Measurements from ENCODE around the gene PLK5. TPM values are rescaled to one million over a fixed set of nuclear protein-coding genes. Genes with fewer than 3 reads are reported as not detected.
"Not testable (repeated sequence)": the region's sequence is repeated elsewhere in the genome, so short reads cannot be mapped to it uniquely, and the experiment has no call there.

PLK5 gene
- total RNA-seq, 1 experiment from 2014 or later: 0.57 TPM

DNA sequence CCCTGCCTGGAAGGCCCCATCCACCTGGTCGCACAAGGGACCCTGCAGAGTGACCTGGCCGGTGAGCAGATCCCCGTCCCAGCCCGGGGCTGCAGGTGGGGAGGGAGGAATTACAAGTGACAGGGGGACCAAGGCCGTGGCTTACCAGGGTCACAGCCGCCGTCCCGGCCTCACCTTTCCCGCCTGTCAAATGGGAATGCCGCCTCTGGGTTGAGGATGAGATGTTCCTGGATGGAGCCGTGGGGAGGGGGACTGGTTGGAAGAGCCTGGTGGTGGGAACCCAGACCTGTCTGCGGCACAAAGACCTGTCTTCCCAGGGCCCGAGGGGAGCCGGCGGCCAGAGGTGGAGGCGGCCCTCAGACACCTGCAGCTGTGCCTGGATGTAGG lies 5.5 kb downstream of the PLK5 start:
- TF ChIP-seq CTCF (conservative IDR thresholded peaks at IDR 0.05): no peak
- peaks cover 5% of the 10 kb centered on the region in 2 experiments; a peak in 3 of 4 replicates for H3K4me1 Mint-ChIP-seq
- Histone ChIP-seq H2AK5ac (ENCODE audit: insufficient read length, low read length) (no peak overlapping the region), H3K4me2 (ENCODE audit: insufficient read depth, insufficient read length, low read length) (no peak overlapping the region), H2BK12ac (ENCODE audit: insufficient read length, low read depth, low read length) (no peak overlapping the region), H3K79me2 (ENCODE audit: insufficient read depth, low read length) (no peaks in the 10 kb centered on the region), H3T11ph (ENCODE audit: low read length) (no peak overlapping the region), H3K9me3 (ENCODE audit: control insufficient read depth, low read depth, low read length) (no peaks in the 10 kb centered on the region), H2AFZ (ENCODE audit: low read length) (no peak overlapping the region), H3K27me3 (ENCODE audit: insufficient read depth, low read length) (peaks cover 7% of the 10 kb centered on the region; the same call in 1 of the 2 replicates), H3K56ac (ENCODE audit: insufficient read length, low read depth, low read length) (no peak overlapping the region), H3K4ac (ENCODE audit: low read depth, low read length) (no peak overlapping the region), H3K4me1 (ENCODE audit: insufficient read depth, low read length) (no peaks in the 10 kb centered on the region), H3K9ac (ENCODE audit: extremely low read depth, insufficient read length, low read length) (no peak overlapping the region), H4K5ac (ENCODE audit: insufficient read length, low read depth, low read length) (no peak overlapping the region), H2BK5ac (ENCODE audit: insufficient read length, low read length) (no peak overlapping the region), H4K20me1 (ENCODE audit: control insufficient read depth, insufficient read depth, insufficient read length) (peaks cover 3% of the 10 kb centered on the region), H2BK120ac (ENCODE audit: low read depth, low read length, poor library complexity, severe bottlenecking) (no peak overlapping the region), H3K27ac (ENCODE audit: insufficient read length, low read depth, low read length) (no peak overlapping the region), H3K79me1 (ENCODE audit: insufficient read depth, low read depth, low read length, poor library complexity, severe bottlenecking) (no peaks in the 10 kb centered on the region), H3K23ac (ENCODE audit: insufficient read length, low read depth, low read length) (no peak overlapping the region), H2BK15ac (ENCODE audit: low read depth, low read length) (no peak overlapping the region), H3K14ac (ENCODE audit: insufficient read depth, low read length) (no peak overlapping the region), H4K91ac (ENCODE audit: insufficient read length, low read depth, low read length) (no peak overlapping the region), H3K18ac (ENCODE audit: insufficient read length, low read depth, low read length) (no peak overlapping the region), H2BK20ac (ENCODE audit: low read depth, low read length, poor library complexity, severe bottlenecking) (no peak overlapping the region), H4K8ac (replicated peaks; ENCODE audit: insufficient read length, low read depth, low read length) (no peak overlapping the region), H3K23me2 (ENCODE audit: insufficient read length, low read depth, low read length, poor library complexity, severe bottlenecking) (peaks cover 2% of the 10 kb centered on the region)
- H3K27ac Mint-ChIP-seq: no peak overlapping the region
- no peaks in the 10 kb centered on the region for H3K36me3 Mint-ChIP-seq (ENCODE audit: insufficient read depth in 1 of 3, low read depth in 3 of 3)
- H3K27me3 Mint-ChIP-seq (ENCODE audit: low read depth): peaks cover 45% of the 10 kb centered on the region
- H3K9me3 Mint-ChIP-seq: peaks cover 0 to 4% of the 10 kb centered on the region in 2 experiments; a peak in 3 of 5 replicates
- no CpG with 5 or more reads among the region's 16 CpGs for WGBS (ENCODE audit: extremely low coverage, insufficient read length, low lambda C conversion rate)
- H3K4me3 Mint-ChIP-seq: no peak overlapping the region
- DNase-seq: no peak

GRCh38 chr19:1530856-1531255 lies 7.0 kb downstream of the PLK5 start:
- H2BK120ac ChIP-seq (ENCODE audit: low read depth, low read length, poor library complexity, severe bottlenecking); H3K79me1 ChIP-seq (ENCODE audit: insufficient read depth, low read depth, low read length, poor library complexity, severe bottlenecking); H2BK5ac ChIP-seq (ENCODE audit: insufficient read length, low read length); H3K4me1 Mint-ChIP-seq; H2BK20ac ChIP-seq (ENCODE audit: low read depth, low read length, poor library complexity, severe bottlenecking); H3K9ac ChIP-seq (ENCODE audit: extremely low read depth, insufficient read length, low read length); H3K4me2 ChIP-seq (ENCODE audit: insufficient read depth, insufficient read length, low read length); H3K27ac Mint-ChIP-seq; H3K4me3 Mint-ChIP-seq; H2AK5ac ChIP-seq (ENCODE audit: insufficient read length, low read length); H3K18ac ChIP-seq (ENCODE audit: insufficient read length, low read depth, low read length); H3K23me2 ChIP-seq (ENCODE audit: insufficient read length, low read depth, low read length, poor library complexity, severe bottlenecking); H3T11ph ChIP-seq (ENCODE audit: low read length); H4K5ac ChIP-seq (ENCODE audit: insufficient read length, low read depth, low read length); H3K27ac ChIP-seq (ENCODE audit: insufficient read length, low read depth, low read length); H4K91ac ChIP-seq (ENCODE audit: insufficient read length, low read depth, low read length); H3K79me2 ChIP-seq (ENCODE audit: insufficient read depth, low read length); H3K4ac ChIP-seq (ENCODE audit: low read depth, low read length); H4K20me1 ChIP-seq (ENCODE audit: control insufficient read depth, insufficient read depth, insufficient read length); H3K9me3 Mint-ChIP-seq; H2AFZ ChIP-seq (ENCODE audit: low read length); H3K9me3 ChIP-seq (ENCODE audit: control insufficient read depth, low read depth, low read length); DNase-seq; H3K56ac ChIP-seq (ENCODE audit: insufficient read length, low read depth, low read length); H3K4me1 ChIP-seq (ENCODE audit: insufficient read depth, low read length); H3K27me3 ChIP-seq (ENCODE audit: insufficient read depth, low read length); H3K14ac ChIP-seq (ENCODE audit: insufficient read depth, low read length); H2BK12ac ChIP-seq (ENCODE audit: insufficient read length, low read depth, low read length); H2BK15ac ChIP-seq (ENCODE audit: low read depth, low read length); H3K36me3 Mint-ChIP-seq (ENCODE audit: insufficient read depth in 1 of 3, low read depth in 3 of 3); H4K8ac ChIP-seq (replicated peaks; ENCODE audit: insufficient read length, low read depth, low read length); H3K23ac ChIP-seq (ENCODE audit: insufficient read length, low read depth, low read length): not testable (repeated sequence)
- peaks cover 36% of the 10 kb centered on the region for H3K27me3 Mint-ChIP-seq (ENCODE audit: low read depth)
- no CpG with 5 or more reads among the region's 11 CpGs for WGBS (ENCODE audit: extremely low coverage, insufficient read length, low lambda C conversion rate)
